Astrocyte (in vitro differentiated cells and primary cell): ENCODE measurements around the gene EMC6.

ENCODE experiments used
- EZH2 ChIP-seq: IDR thresholded peaks from 2 replicates; pipeline ENCODE4 v1.6.1; 2012; ENCODE audit warnings: mild to moderate bottlenecking, low read length, inconsistent platforms; ENCODE audit not compliant: insufficient read depth
- TF ChIP-seq, protein P1 (sequence below): IDR thresholded peaks from 2 replicates; pipeline ENCODE4 v1.5.1; 2011; ENCODE audit warnings: low read depth, mild to moderate bottlenecking, inconsistent platforms, low read length, moderate library complexity; ENCODE audit not compliant: insufficient read depth

DNA sequence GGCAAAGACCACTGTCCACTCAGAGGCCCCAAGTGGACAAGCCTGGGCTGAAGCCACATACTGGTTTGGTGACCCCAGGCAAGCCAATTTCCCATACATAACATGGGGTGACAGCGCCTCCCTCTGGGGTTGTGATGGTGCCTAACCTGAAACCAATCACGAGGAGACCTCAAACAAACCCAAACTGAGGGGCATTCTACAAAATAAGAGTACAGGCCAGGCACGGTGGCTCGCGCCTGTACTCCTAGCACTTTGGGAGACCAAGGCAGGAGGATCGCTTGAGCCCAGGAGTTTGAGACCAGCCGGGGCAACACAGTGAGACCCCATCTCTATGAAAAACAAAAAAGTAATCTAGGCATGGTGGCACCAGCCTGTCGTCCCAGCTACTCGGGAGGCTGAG lies 23.7 kb downstream of the EMC6 start:
- no peak for TF ChIP-seq EZH2
- TF ChIP-seq, protein P1, sequence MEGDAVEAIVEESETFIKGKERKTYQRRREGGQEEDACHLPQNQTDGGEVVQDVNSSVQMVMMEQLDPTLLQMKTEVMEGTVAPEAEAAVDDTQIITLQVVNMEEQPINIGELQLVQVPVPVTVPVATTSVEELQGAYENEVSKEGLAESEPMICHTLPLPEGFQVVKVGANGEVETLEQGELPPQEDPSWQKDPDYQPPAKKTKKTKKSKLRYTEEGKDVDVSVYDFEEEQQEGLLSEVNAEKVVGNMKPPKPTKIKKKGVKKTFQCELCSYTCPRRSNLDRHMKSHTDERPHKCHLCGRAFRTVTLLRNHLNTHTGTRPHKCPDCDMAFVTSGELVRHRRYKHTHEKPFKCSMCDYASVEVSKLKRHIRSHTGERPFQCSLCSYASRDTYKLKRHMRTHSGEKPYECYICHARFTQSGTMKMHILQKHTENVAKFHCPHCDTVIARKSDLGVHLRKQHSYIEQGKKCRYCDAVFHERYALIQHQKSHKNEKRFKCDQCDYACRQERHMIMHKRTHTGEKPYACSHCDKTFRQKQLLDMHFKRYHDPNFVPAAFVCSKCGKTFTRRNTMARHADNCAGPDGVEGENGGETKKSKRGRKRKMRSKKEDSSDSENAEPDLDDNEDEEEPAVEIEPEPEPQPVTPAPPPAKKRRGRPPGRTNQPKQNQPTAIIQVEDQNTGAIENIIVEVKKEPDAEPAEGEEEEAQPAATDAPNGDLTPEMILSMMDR = no peak
